Stimulated activated naive CD8-positive, alpha-beta T cell treated with anti-CD3 and anti-CD28 coated beads, Interleukin-15, Interleukin-2, amounts not matched to agents 100 U/mL and 50 U/mL, for 24 hours (primary cell): ENCODE data around the gene ZSWIM1.
A peak's percentile ranks its signal among the peaks of the same experiment; 100 is the strongest.
"Not testable (repeated sequence)": the region's sequence is repeated elsewhere in the genome, so short reads cannot be mapped to it uniquely, and the experiment has no call there.

ENCODE experiments used
- ATAC-seq: fragments of 150-1000 bp; cut with Tn5 transposase; one replicate; pipeline ENCODE4 v1.10.0; 2021
- DNase-seq: peaks from one replicate; pipeline ENCODE4 v3.0.0; 2021

ZSWIM1 gene

DNA sequence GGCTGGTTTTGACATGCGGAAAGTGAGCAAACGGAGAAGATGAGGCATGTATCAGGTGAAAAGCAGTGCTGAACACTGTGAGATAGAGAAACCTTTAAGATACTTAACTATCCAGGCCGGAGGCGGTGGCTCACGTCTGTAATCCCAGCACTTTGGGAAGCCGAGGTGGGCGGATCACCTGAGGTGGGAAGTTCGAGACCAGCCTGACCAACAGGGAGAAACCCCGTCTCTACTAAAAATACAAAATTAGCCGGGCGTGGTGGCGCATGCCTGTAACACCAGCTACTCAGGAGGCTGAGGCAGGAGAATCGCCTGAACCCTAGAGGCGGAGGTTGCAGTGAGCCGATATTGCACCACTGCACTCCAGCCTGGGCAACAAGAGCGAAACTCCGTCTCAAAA is 50.7 kb downstream of the ZSWIM1 start:
- ATAC-seq, DNase-seq: not testable (repeated sequence)

DNA sequence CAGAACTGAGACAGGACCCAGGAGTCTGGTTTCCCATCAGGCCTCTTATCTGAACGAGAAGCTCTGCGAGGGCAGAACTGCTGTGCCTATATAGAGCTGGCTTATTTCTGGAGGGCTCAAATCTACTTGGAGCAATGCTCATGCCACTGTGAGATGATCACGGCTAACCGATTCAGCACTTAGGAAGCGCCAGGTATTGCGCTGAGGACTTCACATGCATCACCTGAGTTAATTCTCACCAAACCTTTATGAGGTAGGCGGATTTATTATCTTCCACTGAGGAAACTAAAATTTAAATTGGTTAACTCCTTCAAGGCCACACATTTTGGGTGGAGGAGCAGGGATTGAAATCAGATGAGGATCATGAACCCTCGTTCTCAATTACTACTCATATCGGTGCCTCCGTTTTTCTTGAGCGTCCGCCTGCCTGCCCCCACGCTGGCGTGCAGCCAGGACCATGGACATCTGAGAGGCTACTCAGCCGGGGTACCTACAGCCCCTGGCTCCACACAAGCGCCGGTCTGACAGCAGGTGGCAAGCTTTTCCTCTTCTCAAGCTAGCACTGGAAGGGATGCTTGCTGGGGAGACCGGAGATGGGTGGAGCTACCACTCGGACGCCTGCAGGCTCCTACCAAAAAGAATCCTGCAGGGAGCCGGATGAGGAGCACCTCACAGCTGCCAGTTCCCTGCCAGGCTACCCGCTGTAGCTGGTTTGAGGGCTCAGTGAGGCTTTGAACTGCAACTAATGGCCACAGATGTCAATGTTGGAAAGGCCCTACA is 52.4 kb downstream of the ZSWIM1 start:
- ATAC-seq: peak; percentile 28
- DNase-seq: peak; percentile 72

DNA sequence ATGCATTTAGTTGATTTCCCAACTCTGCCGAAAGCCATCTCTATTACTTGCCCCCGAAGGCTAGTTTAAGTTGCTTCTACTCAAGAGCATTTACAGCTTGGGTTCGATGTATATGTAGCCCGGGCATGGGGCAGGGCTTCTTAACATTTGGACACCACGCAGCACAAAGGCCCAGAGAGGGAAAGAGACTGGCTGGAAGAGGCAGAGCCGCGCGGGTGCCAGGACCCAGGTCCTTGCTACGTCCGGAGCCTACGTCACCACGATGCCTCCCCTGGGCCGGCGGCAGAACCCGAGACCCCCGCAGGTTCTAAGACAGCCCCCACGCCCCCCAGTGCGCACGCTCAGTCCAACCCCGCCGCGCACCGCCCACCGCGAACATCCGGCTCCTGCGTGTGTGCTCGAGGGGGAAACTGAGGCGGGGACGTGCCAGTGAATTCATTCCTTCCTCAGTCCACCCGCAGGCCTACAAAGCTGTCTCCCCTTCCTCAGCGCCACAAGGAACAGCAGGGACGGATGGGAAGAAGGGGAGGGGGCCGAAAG is 53.1 kb downstream of the ZSWIM1 start:
- DNase-seq (peak; percentile 72), ATAC-seq (peak; percentile 20)
